ENCODE results near the gene CSNK1G3. TPM values are rescaled to one million over a fixed set of nuclear protein-coding genes. Genes with fewer than 3 reads are reported as not detected.
"Not testable (repeated sequence)": the region's sequence is repeated elsewhere in the genome, so short reads cannot be mapped to it uniquely, and the experiment has no call there.

The CSNK1G3 gene
- polyA plus RNA-seq, 3 donors, result 39.7 to 48.3 (median 46.5) TPM

- no peak for DNase-seq (ENCODE audit: low read depth in 3 of 3, low spot score in 2 of 3)
Observed at GRCh38 chr5:123636006-123636405, 124.0 kb downstream of the CSNK1G3 start.

- not testable (repeated sequence) for DNase-seq (ENCODE audit: low read depth in 3 of 3, low spot score in 2 of 3)
Observed at GRCh38 chr5:123637028-123637427, 125.1 kb downstream of the CSNK1G3 start.

GRCh38 chr5:123639244-123639643 lies 127.3 kb downstream of the CSNK1G3 start:
- DNase-seq (ENCODE audit: low read depth in 3 of 3, low spot score in 2 of 3), result no peak

- no peak for DNase-seq (ENCODE audit: low read depth in 3 of 3, low spot score in 2 of 3)
Observed at GRCh38 chr5:123645024-123645603, 133.1 kb downstream of the CSNK1G3 start.

- DNase-seq (ENCODE audit: low read depth in 3 of 3, low spot score in 2 of 3), result no peak
Observed at GRCh38 chr5:123647066-123647465, 135.1 kb downstream of the CSNK1G3 start.

- no peak for DNase-seq (ENCODE audit: low read depth in 3 of 3, low spot score in 2 of 3)
Observed at GRCh38 chr5:123651234-123651633, 139.3 kb downstream of the CSNK1G3 start.

- DNase-seq (ENCODE audit: low read depth in 3 of 3, low spot score in 2 of 3), result no peak
Observed at GRCh38 chr5:123659011-123659410, 147.0 kb downstream of the CSNK1G3 start.

- DNase-seq (ENCODE audit: low read depth in 3 of 3, low spot score in 2 of 3), result no peak
Observed at GRCh38 chr5:123659495-123659894, 147.5 kb downstream of the CSNK1G3 start.

- no peak for DNase-seq (ENCODE audit: low read depth in 3 of 3, low spot score in 2 of 3)
Observed at GRCh38 chr5:123664961-123665360, 153.0 kb downstream of the CSNK1G3 start.

- no peak for DNase-seq (ENCODE audit: low read depth in 3 of 3, low spot score in 2 of 3)
Observed at GRCh38 chr5:123665822-123666371, 153.9 kb downstream of the CSNK1G3 start.

Other genes starting within 250 kb of the CSNK1G3 start
- 10 to 100 TPM; 21.0 to 25.3 (median 21.6) TPM for gene CEP120, start 88.8 kb upstream of the CSNK1G3 start, polyA plus RNA-seq (ENCODE audit: insufficient read length in 3 of 3)